Cardiac septum (tissue), 1 donor: Measurements from ENCODE around the gene TAS1R3. TPM values are rescaled to one million over a fixed set of nuclear protein-coding genes. Genes with fewer than 3 reads are reported as not detected.

ENCODE experiments used
- DNase-seq: peaks from one replicate; pipeline ENCODE4 v3.0.0-alpha.2; 2020; ENCODE audit warnings: low spot score
- intact Hi-C: fragments of 100-400 bp; cut with DNase I; formaldehyde crosslinking; loops from one replicate; pipeline ENCODE4 v1.14.0; 2022
- long read RNA-seq: library from polyadenylated mRNA; unstranded; transcript quantifications from one replicate; pipeline ENCODE4 v2.0.0, GENCODE V29; 2021
- total RNA-seq: library from RNA; stranded (reverse); fragmentation: NEBNext Ultra II Directional; extraction: Animal tissue kit (Norgen Biotek cat#: 25700); gene quantifications from one replicate; pipeline ENCODE4 v1.2.1, GENCODE V29; 2021
- donor health status: DM: no; HTN: no; CAD: no.

Gene TAS1R3
- 0.62 TPM for total RNA-seq
- long read RNA-seq, partial matches to known transcripts: 0 of 1 reads
- long read RNA-seq, other reads (novel, unspliced or antisense): 1 of 1 reads

DNA sequence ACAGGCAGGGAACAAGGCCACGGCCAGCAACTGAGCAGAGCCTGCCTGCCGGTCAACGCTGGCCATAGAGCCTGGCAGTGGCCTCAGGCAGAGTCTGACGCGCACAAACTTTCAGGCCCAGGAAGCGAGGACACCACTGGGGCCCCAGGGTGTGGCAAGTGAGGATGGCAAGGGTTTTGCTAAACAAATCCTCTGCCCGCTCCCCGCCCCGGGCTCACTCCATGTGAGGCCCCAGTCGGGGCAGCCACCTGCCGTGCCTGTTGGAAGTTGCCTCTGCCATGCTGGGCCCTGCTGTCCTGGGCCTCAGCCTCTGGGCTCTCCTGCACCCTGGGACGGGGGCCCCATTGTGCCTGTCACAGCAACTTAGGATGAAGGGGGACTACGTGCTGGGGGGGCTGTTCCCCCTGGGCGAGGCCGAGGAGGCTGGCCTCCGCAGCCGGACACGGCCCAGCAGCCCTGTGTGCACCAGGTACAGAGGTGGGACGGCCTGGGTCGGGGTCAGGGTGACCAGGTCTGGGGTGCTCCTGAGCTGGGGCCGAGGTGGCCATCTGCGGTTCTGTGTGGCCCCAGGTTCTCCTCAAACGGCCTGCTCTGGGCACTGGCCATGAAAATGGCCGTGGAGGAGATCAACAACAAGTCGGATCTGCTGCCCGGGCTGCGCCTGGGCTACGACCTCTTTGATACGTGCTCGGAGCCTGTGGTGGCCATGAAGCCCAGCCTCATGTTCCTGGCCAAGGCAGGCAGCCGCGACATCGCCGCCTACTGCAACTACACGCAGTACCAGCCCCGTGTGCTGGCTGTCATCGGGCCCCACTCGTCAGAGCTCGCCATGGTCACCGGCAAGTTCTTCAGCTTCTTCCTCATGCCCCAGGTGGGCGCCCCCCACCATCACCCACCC is at the start of gene TAS1R3:
Gene TAS1R3, plus strand, starts transcription at position 213 of the 898 bp plus-strand sequence. Its CDS starts 66 bp downstream, at position 279.
- DNase-seq: no peak
- intact Hi-C loops: no loop called here

DNA sequence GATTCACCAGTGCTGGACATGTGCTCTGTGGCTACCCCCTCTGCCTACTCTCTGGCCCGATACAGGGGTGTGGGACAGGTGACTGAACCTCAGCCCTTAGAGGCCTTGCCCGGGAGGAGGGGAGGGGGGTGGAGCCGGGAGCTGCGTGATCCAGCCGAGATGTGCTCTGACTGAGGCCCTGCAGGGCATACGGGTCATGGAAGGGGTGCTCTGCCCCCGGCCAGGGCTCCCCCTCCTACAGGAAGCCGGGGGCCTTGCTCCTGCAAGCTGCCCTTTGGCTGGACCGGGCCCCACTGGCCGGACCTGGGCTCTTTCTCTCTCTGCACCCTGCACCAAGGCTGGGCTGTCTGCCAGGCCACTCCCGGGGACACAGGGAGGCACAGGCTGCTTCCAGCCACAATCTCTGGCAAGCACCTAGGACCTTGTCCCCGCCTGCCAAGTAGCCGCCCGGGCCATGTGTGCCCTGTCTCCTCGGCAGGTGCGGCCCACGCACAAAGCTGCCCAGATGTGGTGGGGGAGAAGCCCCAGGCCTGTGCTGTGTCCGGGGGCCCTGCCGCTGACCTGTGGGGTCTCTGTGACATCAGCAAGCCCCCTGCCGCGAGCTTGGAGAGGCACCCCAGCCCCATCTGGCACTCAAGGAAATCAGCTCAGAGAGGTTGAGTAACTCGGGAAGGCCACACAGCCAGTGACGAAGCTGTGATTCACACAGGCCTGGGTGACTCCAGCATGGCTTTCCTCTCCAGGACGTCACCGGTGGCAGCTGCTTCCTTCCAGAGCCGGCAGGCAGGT is 49.4 kb upstream of the TAS1R3 start:
- peak; percentile 86 for DNase-seq
- intact Hi-C loops: no loop called here

DNA sequence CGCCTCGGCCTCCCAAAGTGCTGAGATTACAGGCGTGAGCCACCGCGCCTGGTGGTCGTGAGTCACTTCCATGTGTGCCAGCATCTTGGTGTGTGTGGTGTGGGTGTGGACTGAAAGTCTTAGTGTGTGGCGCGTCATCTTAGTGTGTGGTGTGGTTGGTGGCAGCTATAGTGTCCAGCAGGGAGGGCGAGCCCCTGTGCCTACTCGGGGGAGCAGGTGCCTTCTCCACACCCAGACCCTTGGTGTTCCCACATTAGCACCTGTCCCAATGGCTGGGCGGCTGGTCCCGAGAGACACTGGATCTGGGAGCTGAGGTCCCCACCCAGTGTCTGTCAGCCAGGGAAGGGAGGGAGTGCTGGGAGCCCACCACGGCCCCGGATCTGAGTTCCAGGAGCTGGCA is 48.1 kb upstream of the TAS1R3 start:
- intact Hi-C loops: no loop called here
- no peak for DNase-seq

DNA sequence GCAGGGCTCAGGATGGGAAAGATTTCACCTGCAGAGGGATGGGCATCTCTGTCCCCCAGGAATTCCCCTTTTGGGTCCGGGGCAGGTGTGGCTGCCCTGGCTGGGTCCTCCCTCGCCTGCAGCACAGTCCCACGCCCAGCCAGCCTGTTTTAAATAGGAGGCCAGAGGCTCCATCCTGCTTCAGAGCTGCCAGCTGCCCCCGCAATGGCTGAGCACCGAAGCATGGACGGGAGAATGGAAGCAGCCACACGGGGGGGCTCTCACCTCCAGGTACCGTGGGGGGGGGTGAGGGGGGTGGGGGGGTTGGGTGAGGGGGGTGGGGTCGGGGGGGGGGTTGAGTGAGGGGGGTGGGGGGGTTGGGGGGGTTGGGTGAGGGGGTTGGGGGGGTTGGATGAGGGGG is 47.3 kb upstream of the TAS1R3 start:
- intact Hi-C loops: no loop called here
- DNase-seq: no peak

DNA sequence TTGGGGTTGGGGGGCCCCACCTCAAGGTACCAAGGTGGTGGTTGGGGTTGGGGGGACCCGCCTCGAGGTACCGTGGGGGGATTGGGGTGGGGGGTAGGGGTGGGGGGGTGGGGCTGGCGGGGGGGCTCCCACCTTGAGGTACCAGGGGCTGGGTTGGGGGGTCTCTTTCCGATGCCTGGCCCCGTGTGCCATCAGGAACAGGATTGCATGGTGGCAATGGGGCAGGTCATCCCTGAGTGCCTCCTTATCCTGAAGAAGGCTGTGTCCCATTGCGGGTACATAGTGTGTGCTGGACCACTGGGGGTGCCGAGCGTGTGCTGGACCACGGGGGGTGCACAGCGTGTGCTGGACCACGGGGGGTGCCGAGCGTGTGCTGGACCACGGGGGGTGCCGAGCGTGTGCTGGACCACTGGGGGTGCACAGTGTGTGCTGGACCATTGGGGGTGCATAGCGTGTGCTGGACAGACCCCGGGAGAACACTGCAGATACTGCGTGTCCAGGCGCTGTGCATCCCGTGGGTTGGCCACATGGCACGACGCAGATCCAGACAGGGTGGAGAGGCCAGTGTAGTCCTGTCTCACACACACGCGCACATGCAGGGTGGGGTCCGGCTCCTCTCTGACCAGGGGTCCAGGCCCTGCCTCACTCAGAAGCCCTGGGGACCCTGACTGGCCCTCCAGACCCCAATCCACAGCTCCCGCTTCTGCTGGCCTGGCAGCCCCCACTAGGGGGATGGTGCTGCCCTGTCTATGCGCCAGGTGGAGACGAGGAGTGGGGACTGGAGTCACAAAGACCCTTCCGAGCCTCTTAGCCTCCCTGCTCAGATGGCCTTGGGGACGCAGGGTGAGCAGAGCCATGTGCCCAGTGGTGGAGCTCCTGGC is 46.6 kb upstream of the TAS1R3 start:
- DNase-seq: no peak

DNA sequence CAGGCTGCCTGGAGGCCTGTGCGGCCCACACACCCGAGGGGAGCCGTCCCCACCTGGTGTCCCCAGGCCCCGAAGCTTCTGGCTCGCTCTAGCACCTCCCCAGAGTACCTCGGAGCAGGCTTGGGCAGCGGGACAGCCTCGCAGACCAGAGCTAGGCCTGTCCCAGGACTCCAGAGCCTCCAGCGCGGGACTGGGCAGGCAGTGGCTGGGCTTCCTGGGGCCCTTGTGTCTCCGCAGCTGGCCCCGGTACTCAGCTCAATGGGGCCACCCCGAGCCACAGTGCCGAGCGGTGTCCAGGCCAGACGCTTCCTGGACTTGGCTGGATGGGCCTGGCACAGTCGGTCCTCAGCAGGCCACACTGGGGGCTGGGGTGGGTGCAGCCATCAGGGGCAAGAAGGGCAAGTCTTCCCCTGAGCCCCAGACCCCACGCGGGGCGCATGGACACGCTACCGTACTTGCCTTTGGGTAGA is 45.9 kb upstream of the TAS1R3 start:
- no peak for DNase-seq
- intact Hi-C loops: no loop called here

More for the DNA sequence above, 46.6 kb upstream of the TAS1R3 start:
- intact Hi-C loops: no loop called here

DNA sequence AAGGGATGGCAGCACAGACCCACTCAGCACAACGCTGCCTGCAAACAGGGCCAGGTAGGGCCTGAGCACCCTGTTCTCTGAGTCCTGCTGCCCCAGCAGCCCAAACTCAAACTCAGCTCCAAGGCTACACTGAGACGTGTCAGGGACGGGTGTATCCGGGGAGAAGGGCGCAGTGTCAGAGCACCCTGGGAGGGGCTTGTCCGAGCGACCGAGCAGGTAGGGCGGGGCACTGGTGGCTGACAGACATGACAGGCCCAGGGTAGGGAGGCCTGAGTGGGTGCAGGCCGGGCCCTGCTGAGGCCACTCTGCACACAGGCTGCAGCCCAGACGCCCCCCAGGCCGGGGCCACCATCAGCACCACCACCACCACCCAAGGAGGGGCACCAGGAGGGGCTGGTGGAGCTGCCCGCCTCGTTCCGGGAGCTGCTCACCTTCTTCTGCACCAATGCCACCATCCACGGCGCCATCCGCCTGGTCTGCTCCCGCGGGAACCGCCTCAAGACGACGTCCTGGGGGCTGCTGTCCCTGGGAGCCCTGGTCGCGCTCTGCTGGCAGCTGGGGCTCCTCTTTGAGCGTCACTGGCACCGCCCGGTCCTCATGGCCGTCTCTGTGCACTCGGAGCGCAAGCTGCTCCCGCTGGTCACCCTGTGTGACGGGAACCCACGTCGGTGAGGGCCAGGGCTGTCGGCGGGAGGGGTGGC is 45.3 kb upstream of the TAS1R3 start:
- intact Hi-C loops: no loop called here
- no peak for DNase-seq

DNA sequence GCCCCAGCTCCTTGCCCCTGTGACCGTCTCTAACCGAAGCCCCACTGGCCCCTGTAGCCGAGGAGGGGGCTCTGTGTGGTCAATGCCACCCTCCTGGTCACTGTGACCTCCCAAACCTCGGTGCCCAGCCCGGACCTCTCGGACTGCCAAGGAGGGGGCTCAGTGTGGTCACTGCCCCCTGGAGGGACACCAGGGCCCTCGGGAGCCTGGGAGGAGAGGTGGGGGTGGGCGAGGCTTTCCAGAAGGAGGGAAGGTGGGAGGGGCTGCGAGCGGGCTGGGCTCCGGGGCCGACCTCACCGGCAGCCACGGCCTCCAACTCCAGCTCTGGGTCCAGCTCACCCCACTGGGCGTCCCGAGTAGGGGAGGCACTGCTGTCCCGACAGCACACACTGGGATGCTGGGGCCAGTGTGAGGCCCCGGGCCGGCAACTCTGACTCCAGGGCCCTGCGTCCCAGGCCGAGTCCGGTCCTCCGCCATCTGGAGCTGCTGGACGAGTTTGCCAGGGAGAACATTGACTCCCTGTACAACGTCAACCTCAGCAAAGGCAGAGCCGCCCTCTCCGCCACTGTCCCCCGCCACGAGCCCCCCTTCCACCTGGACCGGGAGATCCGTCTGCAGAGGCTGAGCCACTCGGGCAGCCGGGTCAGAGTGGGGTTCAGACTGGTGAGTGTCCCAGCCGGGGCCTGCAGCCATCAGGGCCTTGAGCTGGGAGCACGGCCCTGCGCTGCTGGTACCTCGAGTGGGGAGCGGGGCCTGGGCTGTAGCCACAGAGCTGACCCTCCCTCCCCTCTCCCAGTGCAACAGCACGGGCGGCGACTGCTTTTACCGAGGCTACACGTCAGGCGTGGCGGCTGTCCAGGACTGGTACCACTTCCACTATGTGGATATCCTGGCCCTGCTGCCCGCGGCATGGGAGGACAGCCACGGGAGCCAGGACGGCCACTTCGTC is 44.5 kb upstream of the TAS1R3 start:
- intact Hi-C loops: no loop called here
- DNase-seq: no peak

DNA sequence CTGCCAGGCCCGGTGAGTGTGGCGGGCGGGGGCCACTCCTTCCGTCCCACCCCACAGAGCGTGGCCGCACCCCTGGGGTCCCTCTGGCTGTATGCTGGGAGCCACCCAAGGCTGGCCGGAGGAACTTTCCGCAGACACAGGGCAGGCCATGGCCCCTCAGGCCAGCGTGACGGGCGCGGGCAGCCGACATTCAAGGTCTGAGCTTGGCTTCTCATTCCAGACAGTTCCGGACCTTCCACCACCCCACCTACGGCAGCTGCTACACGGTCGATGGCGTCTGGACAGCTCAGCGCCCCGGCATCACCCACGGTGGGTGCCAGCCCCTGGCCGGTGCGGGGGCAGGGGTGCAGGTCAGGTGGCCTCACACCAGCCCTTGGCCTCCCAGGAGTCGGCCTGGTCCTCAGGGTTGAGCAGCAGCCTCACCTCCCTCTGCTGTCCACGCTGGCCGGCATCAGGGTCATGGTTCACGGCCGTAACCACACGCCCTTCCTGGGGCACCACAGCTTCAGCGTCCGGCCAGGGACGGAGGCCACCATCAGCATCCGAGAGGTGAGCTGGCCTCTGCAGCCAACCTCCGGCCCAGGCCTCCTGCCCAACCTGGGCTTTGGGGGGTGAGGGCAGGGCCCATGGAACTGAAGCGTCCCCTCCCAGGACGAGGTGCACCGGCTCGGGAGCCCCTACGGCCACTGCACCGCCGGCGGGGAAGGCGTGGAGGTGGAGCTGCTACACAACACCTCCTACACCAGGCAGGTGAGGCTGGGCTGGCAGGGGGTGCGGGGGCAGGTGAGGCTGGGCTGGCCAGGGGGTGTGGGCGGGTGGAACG is 43.6 kb upstream of the TAS1R3 start:
- no peak for DNase-seq
- intact Hi-C loops: no loop called here

DNA sequence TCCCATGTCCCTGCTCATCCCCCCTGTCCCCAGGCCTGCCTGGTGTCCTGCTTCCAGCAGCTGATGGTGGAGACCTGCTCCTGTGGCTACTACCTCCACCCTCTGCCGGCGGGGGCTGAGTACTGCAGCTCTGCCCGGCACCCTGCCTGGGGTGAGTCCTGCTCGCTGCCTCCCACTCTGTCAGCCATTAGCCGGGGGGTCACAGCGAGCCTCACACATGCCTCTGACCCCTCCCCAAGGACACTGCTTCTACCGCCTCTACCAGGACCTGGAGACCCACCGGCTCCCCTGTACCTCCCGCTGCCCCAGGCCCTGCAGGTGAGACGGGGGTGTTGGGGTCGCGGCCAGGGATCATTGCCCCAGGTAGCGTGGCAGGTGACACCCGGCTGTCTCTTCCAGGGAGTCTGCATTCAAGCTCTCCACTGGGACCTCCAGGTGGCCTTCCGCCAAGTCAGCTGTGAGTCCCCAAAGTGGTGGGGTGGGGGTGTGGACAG is 40.8 kb upstream of the TAS1R3 start:
- no peak for DNase-seq

DNA sequence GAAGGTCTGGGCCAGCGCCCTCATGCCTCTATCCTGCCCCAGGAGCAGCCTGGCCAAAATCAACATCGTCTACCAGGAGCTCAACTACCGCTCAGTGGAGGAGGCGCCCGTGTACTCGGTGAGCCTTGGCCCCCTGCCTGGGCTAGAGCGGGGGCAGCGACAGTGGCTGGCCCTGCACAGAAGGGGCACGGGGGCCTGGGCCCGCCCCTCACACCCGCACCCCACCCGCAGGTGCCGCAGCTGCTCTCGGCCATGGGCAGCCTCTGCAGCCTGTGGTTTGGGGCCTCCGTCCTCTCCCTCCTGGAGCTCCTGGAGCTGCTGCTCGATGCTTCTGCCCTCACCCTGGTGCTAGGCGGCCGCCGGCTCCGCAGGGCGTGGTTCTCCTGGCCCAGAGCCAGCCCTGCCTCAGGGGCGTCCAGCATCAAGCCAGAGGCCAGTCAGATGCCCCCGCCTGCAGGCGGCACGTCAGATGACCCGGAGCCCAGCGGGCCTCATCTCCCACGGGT is 40.0 kb upstream of the TAS1R3 start:
- intact Hi-C loops: no loop called here
- no peak for DNase-seq

More for the DNA sequence above, 40.8 kb upstream of the TAS1R3 start:
- intact Hi-C loops: no loop called here

DNA sequence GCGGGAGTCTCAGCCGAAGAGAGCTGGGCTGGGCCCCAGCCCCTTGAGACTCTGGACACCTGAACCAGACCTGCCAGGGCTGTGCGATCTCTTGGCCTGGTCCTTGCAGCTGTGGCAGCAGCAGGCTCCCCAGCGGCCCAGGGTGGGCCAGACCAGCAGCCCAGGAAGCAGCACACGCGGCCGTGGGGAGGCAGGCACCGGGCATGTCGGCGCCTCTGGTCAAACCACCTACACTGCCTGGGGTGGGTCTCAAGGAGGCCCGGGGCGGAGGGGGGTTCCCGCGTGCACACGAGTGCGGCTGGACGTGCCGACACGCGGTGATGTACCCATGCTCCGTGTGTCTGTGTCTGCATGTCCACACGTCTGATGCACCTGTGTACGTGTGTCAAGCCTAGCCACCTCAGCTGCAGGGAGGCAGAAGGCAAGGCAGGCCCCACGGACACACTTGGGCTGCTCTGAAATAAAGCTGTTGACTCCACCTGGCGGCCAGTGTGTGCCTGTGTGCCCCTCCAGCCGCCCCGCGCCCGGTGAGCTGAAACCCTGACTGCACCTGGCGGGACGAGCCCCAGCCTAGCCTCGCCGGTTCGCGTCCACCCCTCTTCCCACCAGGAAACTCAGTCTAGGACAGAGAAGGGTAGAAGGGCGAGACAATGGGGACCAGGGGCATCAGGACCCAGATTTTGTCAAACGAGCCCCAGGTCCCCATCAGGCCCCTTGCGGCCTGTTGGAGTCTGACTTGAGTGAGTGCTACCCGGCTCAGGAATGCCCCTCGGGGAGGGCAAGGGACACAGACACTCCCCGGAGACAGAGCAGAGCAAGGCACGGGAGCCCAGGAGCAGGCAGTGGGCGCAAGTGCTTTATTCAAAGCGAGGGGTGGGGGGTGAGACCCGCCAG is 39.3 kb upstream of the TAS1R3 start:
- DNase-seq: no peak
- intact Hi-C loops: loop anchor here (1.0 kb wide), 1 partner anchor 169 kb away; no protein-coding TSS in a partner anchor

DNA sequence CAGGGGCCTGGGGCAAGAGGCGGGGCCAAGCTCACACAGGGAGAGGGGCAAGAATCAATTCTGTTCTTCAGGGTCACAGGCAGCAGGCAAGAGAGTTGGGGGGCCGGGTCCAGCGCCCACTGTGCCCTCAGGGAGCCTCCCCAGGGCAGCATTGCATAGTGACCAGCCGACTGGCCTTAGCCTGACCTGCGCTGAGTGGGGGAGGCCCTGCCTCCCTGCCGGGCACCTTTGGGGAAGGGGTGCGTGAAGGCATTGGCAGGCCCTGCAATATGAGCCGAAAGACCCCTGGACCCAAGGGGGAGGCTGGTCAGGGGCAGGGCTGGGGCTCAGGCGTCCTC is 38.7 kb upstream of the TAS1R3 start:
- no peak for DNase-seq
- intact Hi-C loops: loop anchor here (1.0 kb wide), 1 partner anchor 170 kb away; no protein-coding TSS in a partner anchor

DNA sequence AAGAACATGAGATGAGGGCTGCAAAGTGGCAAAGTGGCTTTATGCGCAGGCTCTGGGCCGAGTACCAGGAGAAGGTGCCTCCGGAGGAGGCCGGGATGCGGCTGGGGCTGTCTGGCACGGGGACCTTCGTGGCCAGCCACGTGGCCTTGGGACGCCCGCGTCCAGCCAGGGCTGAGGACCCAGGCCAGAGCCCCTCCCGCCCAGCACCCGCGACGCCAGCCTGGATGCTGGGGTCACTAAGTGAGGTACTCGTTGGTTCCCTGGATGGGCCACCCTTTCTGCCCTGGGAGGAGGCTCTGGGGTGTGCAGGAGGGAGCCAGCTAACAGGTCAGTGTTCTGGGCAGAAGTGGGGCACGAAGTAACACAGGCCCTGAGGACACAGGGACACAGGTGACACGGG is 38.2 kb upstream of the TAS1R3 start:
- intact Hi-C loops: loop anchor here (1.0 kb wide), 1 partner anchor 171 kb away; no protein-coding TSS in a partner anchor
- DNase-seq: no peak
